ENCODE results near the gene OLR1. TPM values are rescaled to one million over a fixed set of nuclear protein-coding genes. Genes with fewer than 3 reads are reported as not detected.

Gene OLR1
- total and polyA plus RNA-seq, 2 donors (not counting 1 experiment from before 2014, with no cell fraction given): not detected

DNA sequence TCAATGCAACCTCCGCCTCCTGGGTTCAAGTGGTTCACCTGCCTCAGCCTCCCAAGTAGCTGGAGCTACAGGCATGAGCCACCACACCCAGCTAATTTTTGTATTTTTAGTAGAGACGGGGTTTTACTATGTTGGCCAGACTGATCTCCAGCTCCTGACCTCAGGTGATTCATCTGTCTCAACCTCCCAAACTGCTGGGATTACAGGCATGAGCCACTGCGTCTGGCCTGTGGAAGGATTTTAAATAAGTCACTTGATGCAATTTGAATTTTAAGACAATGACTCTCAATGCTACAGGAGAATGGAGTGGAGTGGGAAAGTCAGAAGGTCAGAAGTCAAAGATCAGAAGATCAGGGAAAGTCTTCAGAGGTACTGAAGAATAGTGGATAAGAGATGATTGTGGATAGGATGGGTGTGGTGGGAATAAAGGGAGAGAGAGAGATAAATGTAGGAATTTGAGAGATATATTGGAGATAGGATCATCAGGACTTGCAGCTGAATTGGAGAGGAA is 22.3 kb upstream of the OLR1 start:
- POLR2A ChIA-PET: no interaction called here
- H3K27me3 Mint-ChIP-seq: peaks cover 63% of the 10 kb centered on the region
- intact Hi-C loops (cut with micrococcal nuclease): loop anchor here (10.0 kb wide), 1 partner anchor 159 kb away; the partner anchor contains the start of gene CLEC9A

More for the DNA sequence above, 22.3 kb upstream of the OLR1 start:
- CTCF ChIA-PET: interaction anchor here (1.9 kb wide), 1 partner anchor 41 kb away, joined by 6 read pairs; no protein-coding TSS in a partner anchor
- no peak overlapping the region for H3K4me3 Mint-ChIP-seq
- H3K36me3 ChIP-seq (replicated peaks in 1 of 2; ENCODE audit: control extremely low read depth in 1 of 2, control insufficient read depth in 1 of 2, extremely low read depth in 1 of 2, insufficient read depth in 2 of 2, low read length in 1 of 2): no peaks in the 10 kb centered on the region
- H3K27ac Mint-ChIP-seq: no peak overlapping the region
- H3K79me2 ChIP-seq (ENCODE audit: control insufficient read depth, insufficient read depth, low read length): no peaks in the 10 kb centered on the region
- no peak for TF ChIP-seq EZH2 (IDR thresholded peaks at IDR 0.05; ENCODE audit: borderline replicate concordance, insufficient read depth, low read depth, low read length, poor library complexity, severe bottlenecking)
- no peak for TF ChIP-seq CTCF (IDR thresholded peaks at IDR 0.05)
- peaks cover 0 to 4% (median 1%) of the 10 kb centered on the region in 3 donors for H3K9me3 ChIP-seq (ENCODE audit: control extremely low read depth in 1 of 3, control insufficient read depth in 2 of 3, insufficient read depth in 1 of 3, low read length in 2 of 3)
- no peak for ATAC-seq (ENCODE audit: low read depth)
- peaks cover 0 to 40% (median 33%) of the 10 kb centered on the region in 4 experiments for H3K27me3 ChIP-seq (replicated peaks in 1 of 4; ENCODE audit: control extremely low read depth in 1 of 4, control insufficient read depth in 3 of 4, insufficient read depth in 4 of 4, low read length in 3 of 4)
- H3K9me3 Mint-ChIP-seq (ENCODE audit: insufficient read depth): no peaks in the 10 kb centered on the region
- WGBS (ENCODE audit: insufficient coverage): 100% methylated on average over 1 of the region's 3 CpGs
- H3K4me1 Mint-ChIP-seq: peaks cover 21% of the 10 kb centered on the region
- no peaks in the 10 kb centered on the region for H4K20me1 ChIP-seq (ENCODE audit: control insufficient read depth, insufficient read depth, low read length, poor library complexity, severe bottlenecking)
- peaks cover 14 to 17% of the 10 kb centered on the region in 2 donors for H3K4me1 ChIP-seq (ENCODE audit: control insufficient read depth in 2 of 2, insufficient read depth in 2 of 2, low read length in 2 of 2)
- no peak overlapping the region for H2AFZ ChIP-seq (ENCODE audit: insufficient read depth, low read depth, low read length, poor library complexity, severe bottlenecking)
- no peak overlapping the region for H3K27ac ChIP-seq (ENCODE audit: low read length in 2 of 2)
- no peak overlapping the region for H3K4me2 ChIP-seq (replicated peaks; ENCODE audit: low read depth, low read length, poor library complexity, severe bottlenecking)
- no peak overlapping the region for H3K4me3 ChIP-seq (ENCODE audit: control extremely low read depth in 1 of 5, extremely low read depth in 1 of 5, insufficient read depth in 1 of 5, low read depth in 2 of 5, low read length in 4 of 5)
- no peak overlapping the region for H3K9ac ChIP-seq (ENCODE audit: low read length)
- DNase-seq: no peak
